Measurements from ENCODE around the gene WDR54.
A peak's percentile ranks its signal among the peaks of the same experiment; 100 is the strongest.

The WDR54 gene

DNA sequence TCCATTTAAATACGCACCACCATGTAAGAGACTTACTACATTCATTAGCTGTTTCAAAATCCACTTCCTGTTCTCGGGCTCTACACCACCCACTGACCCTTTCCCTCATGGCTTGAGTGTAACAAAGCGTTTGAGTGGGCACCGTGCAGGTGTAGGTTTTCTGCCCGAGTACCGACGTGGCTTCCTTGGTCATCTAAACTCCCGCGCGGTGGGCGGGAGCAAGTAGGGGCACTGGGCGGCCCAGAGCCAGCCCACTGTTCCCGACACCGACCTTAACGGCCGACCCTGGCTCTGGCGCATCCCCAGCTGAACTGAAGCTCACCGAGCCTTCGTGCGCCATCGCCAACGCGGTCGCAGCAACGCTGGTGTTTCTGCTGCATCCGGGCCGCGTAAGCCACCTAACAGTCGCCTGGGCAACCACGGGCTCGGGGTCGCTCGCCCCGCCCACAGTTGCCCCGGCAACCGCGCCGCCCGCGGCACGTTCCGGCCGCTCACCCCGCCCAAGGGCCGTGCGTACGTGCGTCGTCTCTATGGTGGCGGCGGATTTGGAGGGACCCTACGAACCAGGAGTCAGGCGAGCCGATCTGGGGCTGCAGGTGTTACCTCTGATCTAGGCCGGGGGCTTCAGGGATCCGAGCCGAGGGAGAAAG lies at the start of gene WDR54, which contains the start of gene C2orf81:
Gene WDR54 (plus strand): TSS at position 510 of the 650 bp plus-strand sequence. CDS start 424 bp downstream, outside the sequence.
Gene C2orf81 (minus strand): TSS at position 399 of the 650 bp plus-strand sequence. CDS start 59 bp downstream, at position 340.
- peak; percentile 86 to 95 (median 92) for DNase-seq (ENCODE audit: low read depth in 3 of 3)

DNA sequence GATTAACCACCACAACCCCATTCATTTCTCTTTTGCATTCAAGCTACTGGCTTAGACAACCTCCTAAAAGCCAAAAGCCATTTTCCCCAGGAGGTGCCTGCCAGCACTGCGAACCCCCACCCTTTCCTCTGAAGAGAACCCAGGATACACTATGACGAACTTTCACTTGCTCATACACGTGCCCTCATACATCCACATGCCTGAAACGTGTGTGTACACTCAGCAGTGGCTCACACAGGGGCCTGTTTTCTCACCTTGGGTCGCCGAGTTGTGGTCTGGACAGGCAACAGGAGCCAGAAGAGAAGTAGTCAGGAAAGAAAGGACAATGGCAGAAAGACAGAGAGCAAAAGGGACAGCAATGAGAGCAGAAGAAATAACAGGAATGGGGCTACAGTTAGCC lies 48.9 kb upstream of the WDR54 start:
- DNase-seq (ENCODE audit: low read depth in 3 of 3), result no peak

DNA sequence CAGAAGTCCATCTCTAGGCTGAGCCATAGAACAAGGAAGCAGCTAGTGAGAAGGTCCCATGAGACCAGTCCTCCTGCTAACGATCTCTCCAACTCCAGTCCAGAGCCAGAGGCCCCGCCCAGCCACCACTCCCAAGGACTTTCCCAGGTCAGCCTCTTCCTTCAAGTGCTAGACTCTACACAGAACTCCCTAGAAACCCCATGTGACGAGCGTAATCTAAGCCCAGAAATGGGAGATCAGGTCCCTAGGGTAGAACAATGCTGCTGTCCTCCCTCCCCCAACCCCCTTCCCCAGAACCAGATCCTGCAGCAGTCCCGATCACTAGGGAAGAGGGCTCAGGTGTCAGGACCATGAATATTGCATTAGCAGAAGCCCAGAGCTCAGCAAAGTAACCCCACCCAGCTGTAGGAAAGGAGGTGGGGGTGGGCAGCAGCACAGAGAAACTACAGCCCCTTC lies 48.3 kb upstream of the WDR54 start:
- no peak for DNase-seq (ENCODE audit: low read depth in 3 of 3)

DNA sequence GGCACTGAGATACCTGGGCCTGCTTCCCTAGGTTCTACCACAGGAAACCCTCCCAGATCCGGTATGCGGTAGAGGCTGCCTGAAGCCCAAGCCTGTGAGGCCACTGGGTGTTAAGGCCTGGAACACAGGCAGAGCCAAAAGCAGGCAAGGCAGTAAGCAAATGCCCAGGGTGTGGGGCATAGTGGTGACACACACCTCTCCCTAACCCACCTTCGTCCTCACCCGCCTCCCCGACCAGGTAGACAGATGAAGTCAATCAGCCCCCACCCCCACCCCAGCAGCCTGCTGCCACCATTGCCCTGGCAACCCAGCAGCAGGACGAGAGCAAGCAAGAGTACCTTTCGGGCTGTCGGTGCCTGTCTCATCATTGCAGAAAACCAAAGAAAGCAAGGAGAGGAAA lies 47.5 kb upstream of the WDR54 start:
- no peak for DNase-seq (ENCODE audit: low read depth in 3 of 3)

- no peak for DNase-seq (ENCODE audit: low read depth in 3 of 3)
Measured at GRCh38 chr2:74374509-74375205, 46.9 kb upstream of the WDR54 start.

- DNase-seq (ENCODE audit: low read depth in 3 of 3), result no peak
Measured at GRCh38 chr2:74375838-74376237, 45.7 kb upstream of the WDR54 start.

DNA sequence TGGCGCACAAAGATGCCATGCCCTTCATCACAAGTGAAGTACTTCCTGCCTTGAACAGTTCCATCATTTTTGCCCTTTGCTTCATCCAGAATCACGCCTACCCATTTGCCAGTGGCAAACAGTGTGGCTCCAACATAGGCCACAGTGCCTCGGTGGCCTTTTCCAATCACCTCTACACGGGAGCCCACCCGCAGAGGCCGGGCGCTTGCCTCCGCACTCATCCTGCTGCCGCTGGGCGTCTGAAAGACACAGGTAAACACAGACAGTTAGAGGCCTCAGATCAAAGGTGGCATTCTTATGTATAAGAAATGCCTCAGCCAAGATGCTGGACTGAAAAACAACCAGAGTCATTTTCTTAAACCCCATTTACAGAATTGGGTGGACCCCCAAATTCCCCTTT lies 43.5 kb upstream of the WDR54 start:
- no peak for DNase-seq (ENCODE audit: low read depth in 3 of 3)

DNA sequence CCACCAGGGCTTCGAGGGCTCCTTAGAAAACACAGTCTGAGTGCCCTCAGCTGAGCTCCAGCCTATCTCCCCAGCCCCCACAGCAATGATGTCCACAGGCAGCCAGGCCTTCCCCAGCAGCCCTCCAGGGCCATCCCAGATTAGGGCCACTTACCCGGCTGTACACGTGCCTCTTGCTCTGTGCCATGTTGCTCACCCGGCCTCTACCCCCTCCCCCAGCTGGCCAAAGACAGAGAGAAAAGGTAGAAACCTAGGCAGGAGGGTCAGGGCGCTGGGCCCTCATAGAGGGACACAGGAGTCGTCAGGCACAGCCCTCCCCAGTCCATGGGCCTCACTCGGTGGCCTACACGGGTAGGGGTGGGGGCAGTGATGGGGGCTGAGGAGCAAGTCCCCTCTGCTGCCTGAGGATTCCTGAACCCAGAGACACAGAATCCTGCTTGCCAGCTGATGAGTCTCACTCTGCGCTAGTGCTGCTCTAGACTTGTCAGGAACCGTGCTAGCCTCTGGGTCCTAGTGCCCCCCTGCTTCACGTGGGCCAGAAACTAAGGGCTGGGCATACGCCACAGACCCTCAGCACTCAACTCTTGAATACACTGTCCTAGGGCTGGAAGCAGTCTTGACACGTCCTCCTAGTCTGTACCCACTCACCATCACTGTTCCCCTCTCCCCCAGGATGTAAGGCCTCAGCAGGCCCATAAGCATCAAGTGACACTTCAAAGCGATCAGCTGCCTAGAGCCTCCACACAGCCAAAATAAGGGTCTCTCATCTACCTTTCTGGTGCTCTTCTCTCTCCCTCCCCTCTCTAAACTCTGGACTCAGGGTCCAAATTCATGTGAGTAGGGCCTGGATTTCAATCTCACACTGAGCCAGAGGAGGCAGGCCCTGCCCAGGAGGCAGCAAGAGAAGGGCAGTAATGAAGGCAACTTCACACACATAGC lies 41.4 kb upstream of the WDR54 start, which contains the start of gene DCTN1:
Gene DCTN1 (minus strand): TSS at position 461 of the 939 bp plus-strand sequence. CDS start 274 bp downstream, at position 187.
- no peak for DNase-seq (ENCODE audit: low read depth in 3 of 3)

DNA sequence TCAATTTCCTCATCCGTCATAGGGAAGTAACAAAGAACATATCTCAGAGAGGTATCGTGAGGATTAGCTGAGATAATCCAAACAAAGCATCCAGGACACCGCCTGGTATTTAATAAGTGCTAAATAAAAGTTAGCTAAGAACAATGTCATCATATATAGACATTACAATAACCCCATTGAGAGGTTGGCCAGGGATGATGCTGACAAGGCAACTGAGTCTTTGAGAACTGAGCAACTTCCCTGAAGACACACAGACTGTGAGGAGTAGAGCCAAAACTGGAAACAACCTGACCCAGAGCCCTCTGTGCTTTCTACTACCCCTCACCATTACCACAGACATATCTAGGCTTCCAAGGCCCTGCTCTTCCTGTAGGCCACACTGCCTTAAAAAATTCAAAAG lies 39.8 kb upstream of the WDR54 start:
- no peak for DNase-seq (ENCODE audit: low read depth in 3 of 3)

DNA sequence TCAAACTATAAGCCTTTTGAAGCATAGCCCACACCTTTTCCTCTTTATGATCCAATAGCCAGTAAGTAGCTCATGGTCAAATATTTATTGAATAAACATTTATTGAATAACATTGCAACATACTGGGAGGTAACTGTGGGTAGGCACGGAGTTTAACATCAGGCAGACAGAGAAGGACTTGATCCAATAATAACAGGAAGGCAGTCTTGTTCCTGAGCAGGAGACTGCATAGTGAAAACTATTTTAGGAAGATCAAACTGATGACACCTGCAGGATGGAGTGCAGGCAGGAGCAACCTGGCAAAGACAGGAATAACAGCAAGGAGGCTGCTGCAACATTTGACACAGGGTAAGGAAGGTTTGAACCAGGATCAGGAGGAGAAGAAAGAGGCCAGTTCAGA lies 38.3 kb upstream of the WDR54 start:
- no peak for DNase-seq (ENCODE audit: low read depth in 3 of 3)

- no peak for DNase-seq (ENCODE audit: low read depth in 3 of 3)
Measured at GRCh38 chr2:74384051-74384450, 37.5 kb upstream of the WDR54 start.

DNA sequence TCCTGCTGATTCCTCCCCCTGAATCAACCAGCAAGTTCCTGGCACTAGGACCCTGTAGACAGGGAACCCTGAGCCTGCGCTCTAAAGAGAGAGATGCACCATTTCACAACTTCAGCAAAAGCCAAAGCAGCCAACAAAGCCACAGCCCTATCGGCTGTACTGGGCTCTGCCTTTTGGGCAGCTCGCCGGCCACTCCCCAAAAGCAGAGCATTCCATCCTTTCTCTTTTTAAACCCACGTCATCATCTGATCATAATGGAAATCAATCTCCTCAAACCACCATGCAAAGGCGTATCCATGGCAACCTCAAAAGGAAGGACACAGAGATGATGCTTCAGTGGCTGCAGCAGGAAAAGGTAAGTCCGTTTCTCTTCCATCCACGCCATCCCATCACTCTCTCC lies 36.1 kb upstream of the WDR54 start:
- DNase-seq (ENCODE audit: low read depth in 3 of 3), result no peak

DNA sequence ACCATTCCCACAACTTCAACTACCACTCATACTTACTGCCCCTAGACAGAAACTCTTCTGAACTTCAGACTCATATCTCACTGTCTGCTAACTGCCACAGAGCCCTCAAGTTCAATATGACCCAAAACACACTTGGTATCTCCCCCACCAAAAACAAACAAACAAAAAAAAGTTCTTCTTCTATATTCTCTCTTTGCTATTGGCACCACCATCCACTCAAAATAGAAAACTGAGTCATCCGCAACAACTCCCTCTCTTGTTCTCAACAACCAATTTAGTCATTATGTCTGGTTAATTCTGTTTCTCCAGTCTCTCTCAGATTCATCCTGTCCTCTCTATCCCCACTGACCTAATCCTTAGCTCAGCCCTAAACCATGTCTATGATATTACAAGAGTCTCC lies 34.2 kb upstream of the WDR54 start:
- no peak for DNase-seq (ENCODE audit: low read depth in 3 of 3)

DNA sequence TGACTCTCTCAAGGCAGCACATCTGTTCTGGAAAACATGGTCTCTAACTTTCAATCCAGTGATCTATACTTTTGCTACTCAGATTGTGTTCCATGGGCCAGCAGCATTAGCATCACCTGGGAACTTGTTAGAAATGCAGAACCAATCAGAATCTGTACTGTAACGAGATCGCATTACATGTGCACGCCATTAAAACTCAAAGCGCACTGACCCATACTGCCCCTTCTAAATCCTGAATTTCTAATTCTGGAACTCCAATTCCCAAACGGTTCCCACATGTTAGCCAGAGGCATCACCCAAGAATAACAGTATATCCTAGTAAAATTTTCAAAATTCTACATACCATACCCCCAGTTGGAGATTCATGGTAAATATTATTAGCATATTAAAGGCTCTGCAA lies 30.9 kb upstream of the WDR54 start:
- no peak for DNase-seq (ENCODE audit: low read depth in 3 of 3)

DNA sequence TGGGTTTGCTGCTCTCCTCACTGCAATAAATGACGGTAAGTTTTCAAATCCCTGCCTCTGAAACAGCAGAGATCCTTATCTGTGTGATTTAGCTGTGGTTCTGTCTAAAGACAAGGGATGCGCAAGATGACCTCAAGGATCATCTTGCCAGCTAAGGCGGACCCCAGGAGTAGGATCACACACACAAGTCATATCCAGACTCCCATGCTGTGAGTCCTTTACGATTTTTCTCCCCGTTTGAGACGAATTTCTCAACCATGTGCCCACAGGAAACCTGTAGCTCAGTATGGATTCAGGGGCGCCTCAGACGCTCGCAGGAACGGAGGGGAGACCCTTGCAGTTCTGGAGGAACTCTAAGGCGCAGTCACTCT lies 30.3 kb upstream of the WDR54 start:
- no peak for DNase-seq (ENCODE audit: low read depth in 3 of 3)

DNA sequence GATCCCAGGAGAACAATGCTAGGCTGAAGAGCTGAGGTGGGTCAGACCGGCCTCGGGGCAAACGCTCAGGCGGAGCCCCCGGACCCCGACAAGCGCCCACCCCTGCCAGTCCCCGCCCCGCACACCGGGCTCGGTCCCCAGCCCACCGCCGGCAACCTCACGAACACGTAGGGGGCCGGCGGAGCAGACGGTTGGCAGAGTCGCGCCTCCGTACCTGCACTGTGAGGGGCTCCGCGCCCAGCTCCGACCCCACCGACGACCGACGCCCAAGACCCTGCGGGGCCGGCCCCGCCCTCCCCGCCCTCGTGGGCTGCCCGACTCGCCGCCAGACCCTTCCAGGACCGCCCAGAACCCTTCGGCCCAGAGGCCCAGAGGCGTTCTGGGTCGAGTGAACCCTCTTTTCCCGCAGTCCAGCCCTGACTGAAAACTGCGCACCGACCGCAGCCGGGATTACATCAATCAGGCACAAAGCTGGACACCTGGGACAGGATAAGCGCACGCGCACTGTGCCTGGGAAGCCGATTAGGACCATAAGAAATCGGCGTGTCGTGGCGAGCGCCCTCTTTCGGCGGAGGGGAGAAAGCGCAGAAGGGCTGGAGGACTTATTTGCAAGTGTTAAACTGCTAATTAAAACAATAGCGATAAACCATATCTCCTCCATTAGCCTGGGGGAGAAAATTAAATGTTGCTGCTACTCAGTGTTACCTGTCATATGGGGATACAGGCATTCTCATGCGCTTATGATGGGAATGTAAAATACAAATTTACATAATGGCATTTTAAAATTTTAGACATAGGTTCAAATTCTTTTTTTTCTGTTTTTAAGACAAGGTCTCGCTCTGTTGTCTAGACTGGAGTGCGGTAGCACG lies 29.7 kb upstream of the WDR54 start:
- DNase-seq (ENCODE audit: low read depth in 3 of 3), result peak; percentile 91 to 94 (median 91)

DNA sequence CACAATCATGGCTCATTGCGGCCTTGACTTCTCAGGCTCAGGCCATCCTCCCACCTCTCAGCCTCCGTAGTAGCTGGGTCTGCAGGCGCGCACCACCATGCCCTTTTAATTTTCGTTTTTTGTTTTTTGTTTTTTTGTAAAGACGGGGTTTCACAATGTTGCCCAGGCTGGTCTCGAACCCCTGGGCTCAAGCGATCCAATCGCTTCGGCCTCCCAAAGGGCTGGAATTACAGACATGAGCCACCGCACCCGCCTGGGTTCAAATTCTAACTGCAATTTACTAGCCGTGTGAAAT lies 29.1 kb upstream of the WDR54 start:
- no peak for DNase-seq (ENCODE audit: low read depth in 3 of 3)

DNA sequence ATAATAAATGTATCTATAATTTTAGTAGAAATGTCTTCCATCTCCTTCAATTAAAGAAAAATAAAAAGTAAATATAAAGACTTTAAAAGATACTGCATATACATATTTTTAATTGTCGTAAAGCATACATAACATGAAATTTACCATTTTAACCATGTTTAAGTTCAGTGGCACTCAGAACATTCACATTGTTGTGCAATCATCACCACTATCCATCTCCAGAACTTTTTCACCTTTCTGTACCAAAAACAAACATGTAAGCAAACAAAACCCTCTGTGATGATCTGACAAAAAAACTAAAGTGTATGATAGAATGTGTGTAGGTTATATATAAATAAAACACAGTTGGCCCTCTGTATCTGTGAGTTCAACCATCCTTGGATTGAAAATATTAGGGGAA lies 28.0 kb upstream of the WDR54 start:
- no peak for DNase-seq (ENCODE audit: low read depth in 3 of 3)

GRCh38 chr2:74396149-74396548 lies 25.4 kb upstream of the WDR54 start:
- DNase-seq (ENCODE audit: low read depth in 3 of 3), result no peak

DNA sequence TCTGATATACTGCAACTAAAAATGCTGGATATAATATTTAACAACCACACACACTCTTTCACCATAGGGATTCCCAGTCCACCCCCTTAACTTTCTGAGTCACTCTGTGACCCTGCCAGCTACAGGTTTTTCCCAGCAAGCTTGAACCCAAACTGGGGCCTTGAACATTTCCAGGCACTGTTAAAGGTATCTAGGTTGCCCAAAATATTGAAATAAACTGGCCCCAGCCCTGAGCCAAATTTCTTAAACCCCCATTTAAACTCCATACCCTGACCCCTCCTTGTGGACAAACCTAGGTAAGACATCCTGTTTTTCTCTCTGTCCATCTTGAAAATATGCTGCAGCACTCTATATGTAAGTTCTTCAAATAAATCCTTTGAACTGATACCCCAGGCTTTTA lies 21.7 kb upstream of the WDR54 start:
- no peak for DNase-seq (ENCODE audit: low read depth in 3 of 3)

DNA sequence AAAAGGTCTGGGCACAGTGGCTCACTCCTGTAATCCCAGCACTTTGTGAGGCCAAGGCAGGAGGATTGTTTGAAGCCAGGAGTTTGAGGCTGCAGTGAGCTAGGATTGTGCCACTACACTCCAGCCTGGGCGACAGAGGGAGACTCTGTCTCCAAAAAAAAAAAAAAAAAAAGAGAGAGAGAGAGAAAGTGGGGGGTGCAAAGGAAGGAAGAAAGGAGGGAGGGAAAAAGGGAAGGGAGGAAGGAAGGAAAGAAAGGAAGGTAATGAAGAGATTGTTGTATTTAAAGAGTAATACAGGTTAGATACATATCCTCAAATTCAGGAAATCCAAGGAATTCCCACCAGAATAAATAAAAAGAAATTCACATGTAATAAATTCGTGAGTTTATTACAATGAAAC lies 19.6 kb upstream of the WDR54 start:
- no peak for DNase-seq (ENCODE audit: low read depth in 3 of 3)
